IMR-90 (cell line): ENCODE results near the gene SYNE1. TPM values are rescaled to one million over a fixed set of nuclear protein-coding genes. Genes with fewer than 3 reads are reported as not detected.

Experiments
- ATAC-seq: fragments of 200-7000 bp; cut with Tn5 transposase; 2 replicates; pipeline ENCODE4 v1.9.1; 2020; ENCODE audit warnings: low read depth, mild to moderate bottlenecking, moderate library complexity
- BruUV-seq: library from RNA; stranded (reverse); fragments of 400-500 nt; replicated peaks from 2 replicates; lab custom pipeline; 2021; lab: Mats Ljungman, UMichigan
- CTCF ChIA-PET: fragments of 300-600 bp; formaldehyde crosslinking; extraction: SDS; loops from one replicate; lab custom pipeline; 2021; ENCODE audit warnings: antibody characterized with exemption; lab: Yijun Ruan, JAX
- POLR2A ChIA-PET: fragments of 300-600 bp; sonication (Branson Sonifier 250); formaldehyde crosslinking; loops from one replicate; lab custom pipeline; 2022; ENCODE audit warnings: antibody characterized with exemption; ENCODE audit not compliant: unreplicated experiment; lab: Charles Lee
- DNase-seq: peaks from one replicate; pipeline ENCODE4 v3.0.0; 2013
- H2AFZ ChIP-seq: replicated peaks from 2 replicates; pipeline ENCODE3; 2013; ENCODE audit warnings: low read length, mild to moderate bottlenecking; ENCODE audit not compliant: poor library complexity
- H2AK5ac ChIP-seq: 2 replicates; pipeline ENCODE4 v1.6.1; 2013; ENCODE audit warnings: low read depth, low read length, inconsistent platforms
- H2AK9ac ChIP-seq: replicated peaks from 2 replicates; pipeline ENCODE3; 2013; ENCODE audit warnings: mild to moderate bottlenecking, low read depth, low read length, moderate library complexity; ENCODE audit not compliant: poor library complexity
- H2BK120ac ChIP-seq: 2 replicates; pipeline ENCODE4 v1.6.1; 2013; ENCODE audit warnings: low read depth, low read length, inconsistent platforms
- H2BK15ac ChIP-seq: 3 replicates; pipeline ENCODE4 v1.6.1; 2013; ENCODE audit warnings: low read depth, low read length, inconsistent platforms
- H2BK20ac ChIP-seq: 2 replicates; pipeline ENCODE4 v1.6.1; 2013; ENCODE audit warnings: low read depth, mild to moderate bottlenecking, inconsistent platforms, low read length, moderate library complexity
- H2BK5ac ChIP-seq: 2 replicates; pipeline ENCODE4 v1.6.1; 2013; ENCODE audit warnings: mild to moderate bottlenecking, low read depth, low read length, inconsistent platforms; ENCODE audit not compliant: poor library complexity, severe bottlenecking
- H3K14ac ChIP-seq: replicated peaks from 2 replicates; pipeline ENCODE4 v1.6.1; 2013; ENCODE audit warnings: low read depth, low read length, inconsistent platforms
- H3K18ac ChIP-seq: 2 replicates; pipeline ENCODE4 v1.6.1; 2013; ENCODE audit warnings: low read depth, low read length, control low read depth
- H3K23ac ChIP-seq: 2 replicates; pipeline ENCODE4 v1.6.1; 2013; ENCODE audit warnings: low read depth, low read length, inconsistent platforms
- H3K27ac ChIP-seq: 2 replicates; pipeline ENCODE4 v1.5.1; 2013; ENCODE audit warnings: mild to moderate bottlenecking, control low read depth, low read length; ENCODE audit not compliant: insufficient read depth
- H3K27me3 ChIP-seq: 2 replicates; pipeline ENCODE4 v1.6.1; 2013; ENCODE audit warnings: low read length; ENCODE audit not compliant: control insufficient read depth, insufficient read depth
- H3K36me3 ChIP-seq: 2 replicates; pipeline ENCODE4 v1.6.1; 2013; ENCODE audit warnings: low read length, mixed read lengths; ENCODE audit not compliant: control insufficient read depth, insufficient read depth
- H3K4ac ChIP-seq: 2 replicates; pipeline ENCODE4 v1.6.1; 2013; ENCODE audit warnings: low read depth, low read length, inconsistent platforms
- H3K4me1 ChIP-seq: 2 replicates; pipeline ENCODE4 v1.6.1; 2013; ENCODE audit warnings: low read length, mixed read lengths; ENCODE audit not compliant: control insufficient read depth, insufficient read depth
- H3K4me2 ChIP-seq: 2 replicates; pipeline ENCODE4 v1.6.1; 2013; ENCODE audit warnings: low read depth, mild to moderate bottlenecking, control low read depth, low read length, moderate library complexity
- H3K4me3 ChIP-seq: 2 replicates; pipeline ENCODE4 v1.5.1; 2013; ENCODE audit warnings: low read depth, mild to moderate bottlenecking, control low read depth, low read length, moderate library complexity; ENCODE audit not compliant: insufficient read depth
- H3K56ac ChIP-seq: 2 replicates; pipeline ENCODE4 v1.6.1; 2013; ENCODE audit warnings: low read length, inconsistent platforms; ENCODE audit not compliant: insufficient read depth; ENCODE audit errors: extremely low read depth
- H3K79me1 ChIP-seq, 2 experiments: 2 replicates each; pipeline ENCODE4 v1.6.1; 2013; ENCODE audit warnings: low read length in 2 of 2, inconsistent platforms in 1 of 2, low read depth in 1 of 2
- H3K9ac ChIP-seq: 2 replicates; pipeline ENCODE4 v1.6.1; 2013; ENCODE audit warnings: low read depth, low read length, control low read depth
- H3K9me1 ChIP-seq: 2 replicates; pipeline ENCODE4 v1.6.1; 2013; ENCODE audit warnings: low read length, inconsistent platforms; ENCODE audit not compliant: insufficient read depth
- H3K9me3 ChIP-seq: 2 replicates; pipeline ENCODE4 v1.6.1; 2013; ENCODE audit warnings: low read length; ENCODE audit not compliant: control insufficient read depth, insufficient read depth
- H4K20me1 ChIP-seq: 2 replicates; pipeline ENCODE4 v1.6.1; 2013; ENCODE audit warnings: low read length, inconsistent platforms; ENCODE audit not compliant: insufficient read depth
- H4K5ac ChIP-seq: 2 replicates; pipeline ENCODE4 v1.6.1; 2013; ENCODE audit warnings: mild to moderate bottlenecking, low read depth, low read length, control low read depth
- H4K8ac ChIP-seq, 2 experiments: 2 replicates each; pipeline ENCODE4 v1.6.1; 2013; ENCODE audit warnings: low read depth in 2 of 2, low read length in 2 of 2, control low read depth in 1 of 2, inconsistent platforms in 1 of 2
- H4K91ac ChIP-seq: 2 replicates; pipeline ENCODE4 v1.6.1; 2013; ENCODE audit warnings: low read depth, low read length, inconsistent platforms; ENCODE audit not compliant: insufficient read depth
- CEBPB ChIP-seq: IDR thresholded peaks from 2 replicates; pipeline ENCODE4 v1.6.1; 2012; ENCODE audit warnings: low read depth, low read length, improper control_type of control experiment
- CTCF ChIP-seq: conservative IDR thresholded peaks from 2 replicates; pipeline ENCODE4 v1.5.1; 2012; ENCODE audit warnings: mild to moderate bottlenecking, low read depth, low read length, improper control_type of control experiment
- RCOR1 ChIP-seq: IDR thresholded peaks from 2 replicates; pipeline ENCODE4 v1.6.1; 2012; ENCODE audit warnings: mild to moderate bottlenecking, low read length, improper control_type of control experiment; ENCODE audit not compliant: insufficient replicate concordance
- WGBS, 2 experiments: methylation state at CpG; one replicate each; pipeline versions ENCODE4 v1.1.5 to v1.1.7; 2013; ENCODE audit warnings: missing lambda C conversion rate in 2 of 2; ENCODE audit not compliant: insufficient read length in 1 of 2; ENCODE audit errors: extremely low coverage in 2 of 2; 5-methylcytosine and 5-hydroxymethylcytosine counted together
- dilution Hi-C: fragments of 300-500 bp; cut with HindIII; formaldehyde crosslinking; loops from one replicate; pipeline ENCODE4 v1.14.3; 2018; ENCODE audit warnings: low sequenced_read_pairs; ENCODE audit not compliant: unreplicated experiment
- in situ Hi-C: fragments of 300-500 bp; cut with MboI; formaldehyde crosslinking; loops from 3 replicates; pipeline ENCODE4 v1.14.3; 2019; ENCODE audit warnings: low sequenced_read_pairs, inconsistent platforms, mixed read lengths
- intact Hi-C: fragments of 100-400 bp; cut with micrococcal nuclease; formaldehyde crosslinking; loops from 2 replicates; pipeline ENCODE4 v1.10.0; 2022
- polyA plus RNA-seq, 3 experiments: library from polyadenylated mRNA; depleted of rRNA; stranded (reverse); fragments of >200 nt; gene quantifications; 2 replicates each; pipeline ENCODE4 v1.2.3, GENCODE V29; 2012; ENCODE audit warnings: low replicate concordance in 1 of 3
- total RNA-seq: library from RNA; depleted of rRNA; stranded (reverse); fragments of >200 nt; gene quantifications from 2 replicates; pipeline ENCODE4 v1.2.3, GENCODE V29; 2012

The SYNE1 gene
- total and polyA plus RNA-seq, 2 of the 4 experiments (the other 2 are of a cell fraction): 34.1 to 159 TPM

GRCh38 chr6:152378169-152378568 is 259.0 kb downstream of the SYNE1 start:
- Histone ChIP-seq H4K91ac (no peak overlapping the region), H3K14ac (0 out of 2 replicates have a peak overlapping the region, but pooled peaks have one; percentile 5), H3K79me1 (peaks cover 9 to 25% of the 10 kb centered on the region in 2 experiments), H3K4me1 (peaks cover 6% of the 10 kb centered on the region), H3K27me3 (no peaks in the 10 kb centered on the region), H3K4me3 (peak overlapping the region; percentile 28; the same call in 1 of the 2 replicates), H2AK5ac (no peak overlapping the region), H4K5ac (peak overlapping the region; percentile 75; the same call in 1 of the 2 replicates), H3K9ac (no peak overlapping the region; the same call in 1 of the 2 replicates), H3K23ac (peak overlapping the region; percentile 33; the same call in 1 of the 2 replicates), H2BK15ac (no peak overlapping the region), H4K8ac (no peak overlapping the region), H3K9me1 (peaks cover 6% of the 10 kb centered on the region), H3K9me3 (no peaks in the 10 kb centered on the region), H2BK20ac (no peak overlapping the region), H2BK5ac (peak overlapping the region; percentile 5), H3K4me2 (peak overlapping the region; percentile 94), H2AK9ac (no peak overlapping the region), H3K18ac (peak overlapping the region; percentile 88; the same call in 1 of the 2 replicates), H3K4ac (0 out of 2 replicates have a peak overlapping the region, but pooled peaks have one; percentile 11), H3K36me3 (peaks cover 10% of the 10 kb centered on the region), H3K27ac (no peak overlapping the region), H4K20me1 (peaks cover 9% of the 10 kb centered on the region; the same call in 1 of the 2 replicates), H2BK120ac (no peak overlapping the region), H3K56ac (no peak overlapping the region), H2AFZ (no peak overlapping the region)
- CTCF ChIA-PET: interaction anchor here (0.8 kb wide), 2 partner anchors 37 to 155 kb away, joined by 3 to 8 read pairs; no protein-coding TSS in a partner anchor
- dilution Hi-C loops: no loop called here
- POLR2A ChIA-PET: no interaction called here
- ATAC-seq (no peak; the same call in 1 of the 2 replicates), DNase-seq (peak; percentile 46)
- 44% methylated on average over 3 of the region's 4 CpGs; no CpG with 5 or more reads in 1 of the 2 experiments for WGBS, 2 experiments
- intact Hi-C loops: no loop called here
- TF ChIP-seq CTCF: no peak
- TF ChIP-seq RCOR1: no peak
- peak; percentile 57; the same call in 1 of the 2 replicates for TF ChIP-seq CEBPB
- in situ Hi-C loops: no loop called here
- BruUV-seq: no TSS peak
